Measurements from ENCODE around the gene ASTN1. TPM values are rescaled to one million over a fixed set of nuclear protein-coding genes. Genes with fewer than 3 reads are reported as not detected.

Gene ASTN1
- polyA plus RNA-seq, 1 of the 3 experiments (the other 2 are of a cell fraction), result 0.13 TPM

GRCh38 chr1:176888471-176889032, 276.0 kb downstream of the ASTN1 start:
- DNase-seq, result no peak
- TF ChIP-seq YY1 (IDR thresholded peaks at IDR 0.05; ENCODE audit: low read depth) (no peak), TCF12 (IDR thresholded peaks at IDR 0.05) (no peak), GABPA (IDR thresholded peaks at IDR 0.05; ENCODE audit: low read depth) (no peak), RAD21 (IDR thresholded peaks at IDR 0.05; ENCODE audit: low read length) (no peak), FOSL2 (IDR thresholded peaks at IDR 0.05; ENCODE audit: borderline replicate concordance, low read depth) (no peak), NRF1 (IDR thresholded peaks at IDR 0.05; ENCODE audit: low read depth, low read length) (no peak), PBX3 (IDR thresholded peaks at IDR 0.05) (no peak), FOXJ3 (CRISPR knock-in tag; IDR thresholded peaks at IDR 0.05) (no peak), EP300 (IDR thresholded peaks at IDR 0.05; ENCODE audit: borderline replicate concordance in 1 of 2, low read depth in 1 of 2, low read length in 1 of 2) (no peak), TEAD4 (IDR thresholded peaks at IDR 0.05; ENCODE audit: borderline replicate concordance, insufficient read depth) (no peak), CHD2 (IDR thresholded peaks at IDR 0.05; ENCODE audit: low read length, partially characterized antibody) (no peak), RXRA (IDR thresholded peaks at IDR 0.05; ENCODE audit: borderline replicate concordance, low read depth) (no peak), GATA2 (CRISPR knock-in tag; IDR thresholded peaks at IDR 0.05) (no peak)
- TF ChIP-seq, protein P1, sequence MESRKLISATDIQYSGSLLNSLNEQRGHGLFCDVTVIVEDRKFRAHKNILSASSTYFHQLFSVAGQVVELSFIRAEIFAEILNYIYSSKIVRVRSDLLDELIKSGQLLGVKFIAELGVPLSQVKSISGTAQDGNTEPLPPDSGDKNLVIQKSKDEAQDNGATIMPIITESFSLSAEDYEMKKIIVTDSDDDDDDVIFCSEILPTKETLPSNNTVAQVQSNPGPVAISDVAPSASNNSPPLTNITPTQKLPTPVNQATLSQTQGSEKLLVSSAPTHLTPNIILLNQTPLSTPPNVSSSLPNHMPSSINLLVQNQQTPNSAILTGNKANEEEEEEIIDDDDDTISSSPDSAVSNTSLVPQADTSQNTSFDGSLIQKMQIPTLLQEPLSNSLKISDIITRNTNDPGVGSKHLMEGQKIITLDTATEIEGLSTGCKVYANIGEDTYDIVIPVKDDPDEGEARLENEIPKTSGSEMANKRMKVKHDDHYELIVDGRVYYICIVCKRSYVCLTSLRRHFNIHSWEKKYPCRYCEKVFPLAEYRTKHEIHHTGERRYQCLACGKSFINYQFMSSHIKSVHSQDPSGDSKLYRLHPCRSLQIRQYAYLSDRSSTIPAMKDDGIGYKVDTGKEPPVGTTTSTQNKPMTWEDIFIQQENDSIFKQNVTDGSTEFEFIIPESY (IDR thresholded peaks at IDR 0.05; ENCODE audit: borderline replicate concordance, low read depth), result no peak
- TF ChIP-seq, protein P2, sequence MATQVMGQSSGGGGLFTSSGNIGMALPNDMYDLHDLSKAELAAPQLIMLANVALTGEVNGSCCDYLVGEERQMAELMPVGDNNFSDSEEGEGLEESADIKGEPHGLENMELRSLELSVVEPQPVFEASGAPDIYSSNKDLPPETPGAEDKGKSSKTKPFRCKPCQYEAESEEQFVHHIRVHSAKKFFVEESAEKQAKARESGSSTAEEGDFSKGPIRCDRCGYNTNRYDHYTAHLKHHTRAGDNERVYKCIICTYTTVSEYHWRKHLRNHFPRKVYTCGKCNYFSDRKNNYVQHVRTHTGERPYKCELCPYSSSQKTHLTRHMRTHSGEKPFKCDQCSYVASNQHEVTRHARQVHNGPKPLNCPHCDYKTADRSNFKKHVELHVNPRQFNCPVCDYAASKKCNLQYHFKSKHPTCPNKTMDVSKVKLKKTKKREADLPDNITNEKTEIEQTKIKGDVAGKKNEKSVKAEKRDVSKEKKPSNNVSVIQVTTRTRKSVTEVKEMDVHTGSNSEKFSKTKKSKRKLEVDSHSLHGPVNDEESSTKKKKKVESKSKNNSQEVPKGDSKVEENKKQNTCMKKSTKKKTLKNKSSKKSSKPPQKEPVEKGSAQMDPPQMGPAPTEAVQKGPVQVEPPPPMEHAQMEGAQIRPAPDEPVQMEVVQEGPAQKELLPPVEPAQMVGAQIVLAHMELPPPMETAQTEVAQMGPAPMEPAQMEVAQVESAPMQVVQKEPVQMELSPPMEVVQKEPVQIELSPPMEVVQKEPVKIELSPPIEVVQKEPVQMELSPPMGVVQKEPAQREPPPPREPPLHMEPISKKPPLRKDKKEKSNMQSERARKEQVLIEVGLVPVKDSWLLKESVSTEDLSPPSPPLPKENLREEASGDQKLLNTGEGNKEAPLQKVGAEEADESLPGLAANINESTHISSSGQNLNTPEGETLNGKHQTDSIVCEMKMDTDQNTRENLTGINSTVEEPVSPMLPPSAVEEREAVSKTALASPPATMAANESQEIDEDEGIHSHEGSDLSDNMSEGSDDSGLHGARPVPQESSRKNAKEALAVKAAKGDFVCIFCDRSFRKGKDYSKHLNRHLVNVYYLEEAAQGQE (IDR thresholded peaks at IDR 0.05; ENCODE audit: low read depth, low read length), result no peak
- CTCF ChIA-PET, result interaction anchor here (0.6 to 2.2 kb wide), 4 partner anchors 8 to 1057 kb away, joined by 3 to 6 read pairs (median 4); no protein-coding TSS in a partner anchor
- 16% methylated on average over 3 of the region's 3 CpGs for WGBS (ENCODE audit: low lambda C conversion rate)
- no peak overlapping the region for H2AFZ ChIP-seq (ENCODE audit: low read depth)
- H3K9me2 ChIP-seq, result no peaks in the 10 kb centered on the region
- no peaks in the 10 kb centered on the region; a peak in 1 of 4 replicates for H3K4me1 ChIP-seq (ENCODE audit: control insufficient read depth in 1 of 2, insufficient read depth in 2 of 2, low read depth in 1 of 2, low read length in 1 of 2)
- H3K9me3 ChIP-seq, result no peaks in the 10 kb centered on the region
- no peaks in the 10 kb centered on the region for H3F3A ChIP-seq (replicated peaks; ENCODE audit: insufficient read depth)
- no peak overlapping the region for H3K4me2 ChIP-seq
- POLR2A ChIA-PET, result no interaction called here
- H3K4me3 ChIP-seq (ENCODE audit: low read depth in 2 of 2, low read length in 1 of 2), result no peak overlapping the region
- no peak overlapping the region for H3K27ac ChIP-seq (ENCODE audit: low read depth in 2 of 2, low read length in 1 of 2)
- no peaks in the 10 kb centered on the region for H4K20me1 ChIP-seq (ENCODE audit: insufficient read depth)
- H3K79me2 ChIP-seq (ENCODE audit: insufficient read depth), result no peaks in the 10 kb centered on the region
- H3K9ac ChIP-seq, result no peak overlapping the region
- H3K27me3 ChIP-seq (ENCODE audit: insufficient read depth), result no peaks in the 10 kb centered on the region
- H3K36me3 ChIP-seq (replicated peaks in 1 of 2; ENCODE audit: control insufficient read depth in 1 of 2, insufficient read depth in 2 of 2, low read length in 1 of 2), result peaks cover 0 to 4% of the 10 kb centered on the region in 2 experiments
